Duodenal mucosa (tissue), 2 donors: ENCODE measurements around the gene EIF5A.

Experiments used
- H3K27ac ChIP-seq: one replicate; pipeline ENCODE4 v1.7.0; 2013; ENCODE audit warnings: low read depth, low read length
- H3K27me3 ChIP-seq, 2 donors: one replicate each; pipeline ENCODE4 v1.7.0; 2013; ENCODE audit warnings: low read length in 2 of 2, control low read depth in 1 of 2; ENCODE audit not compliant: insufficient read depth in 2 of 2, control insufficient read depth in 1 of 2
- H3K36me3 ChIP-seq, 2 donors: one replicate each; pipeline ENCODE4 v1.7.0; 2013; ENCODE audit warnings: low read length in 2 of 2, control low read depth in 1 of 2; ENCODE audit not compliant: insufficient read depth in 2 of 2, control insufficient read depth in 1 of 2
- H3K4me1 ChIP-seq, 2 donors: one replicate each; pipeline ENCODE4 v1.7.0; 2013; ENCODE audit warnings: low read length in 2 of 2, control low read depth in 1 of 2; ENCODE audit not compliant: insufficient read depth in 2 of 2, control insufficient read depth in 1 of 2
- H3K4me3 ChIP-seq, 2 donors: one replicate each; pipeline ENCODE4 v1.7.0; 2013; ENCODE audit warnings: low read length in 2 of 2, low read depth in 1 of 2
- H3K9ac ChIP-seq, 2 donors: one replicate each; pipeline ENCODE4 v1.7.0; 2013; ENCODE audit warnings: low read length in 2 of 2, low read depth in 1 of 2
- H3K9me3 ChIP-seq, 2 donors: one replicate each; pipeline ENCODE4 v1.7.0; 2013; ENCODE audit warnings: low read length in 2 of 2, control low read depth in 1 of 2; ENCODE audit not compliant: control insufficient read depth in 1 of 2

EIF5A gene

GRCh38 chr17:7295230-7296180, 11.9 kb upstream of the EIF5A start:
- Histone ChIP-seq H3K36me3 (no peaks in the 10 kb centered on the region), H3K9ac (peak overlapping the region; percentile 32), H3K27me3 (peaks cover 3 to 16% of the 10 kb centered on the region in 2 donors), H3K27ac (peak overlapping the region; percentile 58), H3K4me3 (peak overlapping the region; percentile 39 to 53), H3K9me3 (no peaks in the 10 kb centered on the region), H3K4me1 (peaks cover 33 to 45% of the 10 kb centered on the region in 2 donors)

- H3K9ac ChIP-seq = peak overlapping the region; percentile 32 to 63
- H3K27ac ChIP-seq = no peak overlapping the region
- no peaks in the 10 kb centered on the region for H3K9me3 ChIP-seq
- H3K36me3 ChIP-seq = no peaks in the 10 kb centered on the region
- peak overlapping the region; percentile 10 to 16 for H3K4me3 ChIP-seq
- peaks cover 3 to 15% of the 10 kb centered on the region in 2 donors for H3K27me3 ChIP-seq
- peaks cover 33 to 45% of the 10 kb centered on the region in 2 donors for H3K4me1 ChIP-seq
These were observed 11.1 kb upstream of the EIF5A start for GRCh38 chr17:7296189-7296861.

DNA sequence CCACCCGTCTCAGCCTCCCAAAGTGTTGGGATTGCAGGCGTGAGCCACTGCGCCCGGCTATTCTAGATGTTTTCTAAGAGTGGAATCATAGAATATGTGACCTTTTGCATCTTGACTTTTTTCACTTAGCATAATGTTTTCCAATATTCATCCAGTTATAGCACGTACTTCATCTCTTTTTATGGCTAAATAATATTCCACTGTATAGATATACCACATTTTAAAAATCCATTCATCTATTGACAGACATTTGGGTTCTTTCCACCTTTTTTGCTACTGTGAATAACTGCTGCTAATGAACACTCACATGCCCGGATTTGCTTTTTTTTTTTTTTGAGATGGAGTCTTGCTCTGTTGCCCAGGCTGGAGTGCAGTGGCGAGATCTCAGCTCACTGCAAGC, 3.2 kb upstream of the EIF5A start:
- H3K4me1 ChIP-seq = peaks cover 5 to 8% of the 10 kb centered on the region in 2 donors
- H3K4me3 ChIP-seq = no peak overlapping the region

GRCh38 chr17:7307686-7308624, 527 bp downstream of the EIF5A start:
- no peaks in the 10 kb centered on the region for H3K9me3 ChIP-seq
- no peaks in the 10 kb centered on the region for H3K27me3 ChIP-seq
- peak overlapping the region; percentile 82 to 87 for H3K4me3 ChIP-seq
- H3K4me1 ChIP-seq = peaks cover 19 to 20% of the 10 kb centered on the region in 2 donors
- peak overlapping the region; percentile 98 for H3K27ac ChIP-seq
- H3K9ac ChIP-seq = peak overlapping the region; percentile 90 to 94
- H3K36me3 ChIP-seq = peaks cover 33 to 35% of the 10 kb centered on the region in 2 donors

More for the DNA sequence above, 3.2 kb upstream of the EIF5A start:
- Histone ChIP-seq H3K27me3 (no peaks in the 10 kb centered on the region), H3K36me3 (peaks cover 0 to under 1% of the 10 kb centered on the region in 2 donors), H3K27ac (no peak overlapping the region), H3K9me3 (no peaks in the 10 kb centered on the region), H3K9ac (no peak overlapping the region)

- no peaks in the 10 kb centered on the region for H3K27me3 ChIP-seq
- peaks cover 42 to 43% of the 10 kb centered on the region in 2 donors for H3K36me3 ChIP-seq
- H3K9ac ChIP-seq = peak overlapping the region; percentile 90 to 94
- H3K4me1 ChIP-seq = peaks cover 24 to 28% of the 10 kb centered on the region in 2 donors
- H3K27ac ChIP-seq = peak overlapping the region; percentile 98
- no peaks in the 10 kb centered on the region for H3K9me3 ChIP-seq
- peak overlapping the region; percentile 82 to 87 for H3K4me3 ChIP-seq
These were observed 1.4 kb downstream of the EIF5A start for GRCh38 chr17:7308625-7309433.

DNA sequence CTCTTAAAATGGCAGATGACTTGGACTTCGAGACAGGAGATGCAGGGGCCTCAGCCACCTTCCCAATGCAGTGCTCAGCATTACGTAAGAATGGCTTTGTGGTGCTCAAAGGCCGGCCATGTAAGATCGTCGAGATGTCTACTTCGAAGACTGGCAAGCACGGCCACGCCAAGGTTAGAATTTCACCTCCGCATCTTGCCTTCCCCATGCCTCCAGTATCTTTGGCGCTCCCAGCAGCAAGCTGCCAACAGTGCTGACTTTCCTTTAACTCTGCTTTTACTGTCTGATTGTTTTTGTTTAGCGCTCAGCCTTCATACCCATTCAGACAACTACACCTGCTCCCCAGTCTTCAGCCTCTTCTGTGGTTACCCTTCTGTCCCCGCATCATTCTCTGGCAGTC, 2.2 kb downstream of the EIF5A start:
- Histone ChIP-seq H3K27me3 (no peaks in the 10 kb centered on the region), H3K4me3 (peak overlapping the region; percentile 82 to 87), H3K36me3 (peaks cover 45 to 48% of the 10 kb centered on the region in 2 donors), H3K4me1 (peaks cover 32 to 36% of the 10 kb centered on the region in 2 donors), H3K9me3 (no peaks in the 10 kb centered on the region), H3K9ac (no peak overlapping the region), H3K27ac (no peak overlapping the region)

DNA sequence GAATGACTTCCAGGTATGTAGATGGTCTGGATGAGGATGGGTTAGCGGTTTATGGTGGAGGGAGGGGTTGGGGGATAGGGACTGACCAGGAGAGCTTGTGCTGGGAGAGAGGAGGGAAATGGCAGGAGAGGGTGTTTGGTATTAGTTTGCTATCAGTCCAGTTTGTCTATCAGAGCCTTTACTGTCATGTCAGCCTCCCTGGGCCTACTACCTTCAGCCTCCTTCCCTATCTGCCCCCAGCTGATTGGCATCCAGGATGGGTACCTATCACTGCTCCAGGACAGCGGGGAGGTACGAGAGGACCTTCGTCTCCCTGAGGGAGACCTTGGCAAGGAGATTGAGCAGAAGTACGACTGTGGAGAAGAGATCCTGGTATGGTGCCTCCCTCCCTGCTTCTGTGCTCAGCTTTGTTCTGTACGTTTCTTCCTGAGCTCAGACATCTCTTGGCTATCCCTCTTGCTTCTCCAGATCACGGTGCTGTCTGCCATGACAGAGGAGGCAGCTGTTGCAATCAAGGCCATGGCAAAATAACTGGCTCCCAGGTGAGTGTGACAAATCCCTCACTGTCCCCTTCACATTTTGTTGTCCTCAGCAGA, 3.8 kb downstream of the EIF5A start:
- Histone ChIP-seq H3K9me3 (no peaks in the 10 kb centered on the region), H3K27me3 (no peaks in the 10 kb centered on the region), H3K9ac (no peak overlapping the region), H3K4me1 (peaks cover 41% of the 10 kb centered on the region in 2 donors), H3K27ac (no peak overlapping the region), H3K36me3 (peaks cover 45 to 48% of the 10 kb centered on the region in 2 donors), H3K4me3 (no peak overlapping the region)

- Histone ChIP-seq H3K9ac (no peak overlapping the region), H3K36me3 (peaks cover 45 to 55% of the 10 kb centered on the region in 2 donors), H3K4me3 (no peak overlapping the region), H3K27ac (no peak overlapping the region), H3K4me1 (peaks cover 41% of the 10 kb centered on the region in 2 donors), H3K27me3 (no peaks in the 10 kb centered on the region), H3K9me3 (no peaks in the 10 kb centered on the region)
These were observed 5.1 kb downstream of the EIF5A start for GRCh38 chr17:7312432-7313087.
